Gastrocnemius medialis (tissue), 4 donors: Measurements from ENCODE around the gene NCBP1. TPM values are rescaled to one million over a fixed set of nuclear protein-coding genes. Genes with fewer than 3 reads are reported as not detected.

ENCODE experiments used
- ATAC-seq, 2 donors: fragments of 150-250 bp; one replicate each; pipeline ENCODE4 v1.9.1; 2016
- DNase-seq, 2 donors: peaks; one replicate each; pipeline ENCODE4 v3.0.0-alpha.2; 2019
- H3K27ac ChIP-seq, 4 donors: fragments of 200-600 bp; sonication (generic); 1 replicate in 1 of 4; 2 replicates in 3 of 4; pipeline ENCODE4 v1.5.1; 2016 to 2018; ENCODE audit warnings: mild to moderate bottlenecking in 2 of 4, moderate library complexity in 1 of 4
- H3K27me3 ChIP-seq, 3 donors: fragments of 200-600 bp; sonication (generic) in 2 of 3; 1 replicate in 1 of 3; 2 replicates in 2 of 3; pipeline versions ENCODE4 v1.5.1 to v1.6.0; 2016 to 2019; ENCODE audit warnings: mild to moderate bottlenecking in 1 of 3, moderate library complexity in 1 of 3
- H3K36me3 ChIP-seq, 2 donors: fragments of 200-600 bp; sonication (generic) in 1 of 2; one replicate each; pipeline ENCODE4 v1.5.1; 2017 to 2018
- H3K4me1 ChIP-seq, 2 donors: fragments of 200-600 bp; sonication (generic) in 1 of 2; one replicate each; pipeline ENCODE4 v1.5.1; 2016 to 2017; ENCODE audit warnings: mild to moderate bottlenecking in 2 of 2
- H3K4me3 ChIP-seq, 4 donors: fragments of 200-600 bp; sonication (generic) in 3 of 4; 1 replicate in 1 of 4; 2 replicates in 3 of 4; pipeline ENCODE4 v1.5.1; 2016 to 2019; ENCODE audit warnings: mild to moderate bottlenecking in 2 of 4
- H3K9me3 ChIP-seq, 3 donors: fragments of 200-600 bp; sonication (generic) in 2 of 3; 1 replicate in 1 of 3; 2 replicates in 2 of 3; pipeline ENCODE4 v1.5.1; 2016 to 2019
- CTCF ChIP-seq, 5 experiments: fragments of 450-650 bp in 3 of 5; fragments of 200-600 bp in 2 of 5; sonication (generic) in 2 of 5; IDR thresholded peaks in 4 of 5; conservative IDR thresholded peaks in 1 of 5; 1 replicate in 4 of 5; 2 replicates in 1 of 5; pipeline ENCODE4 v1.5.1; 2016 to 2019; ENCODE audit warnings: antibody characterized with exemption in 5 of 5, mild to moderate bottlenecking in 3 of 5, moderate library complexity in 3 of 5
- POLR2A ChIP-seq, 2 donors: fragments of 450-650 bp; IDR thresholded peaks; one replicate each; pipeline ENCODE4 v1.6.1; 2017; ENCODE audit warnings: antibody characterized with exemption in 2 of 2, mild to moderate bottlenecking in 2 of 2, moderate library complexity in 2 of 2
- in situ Hi-C, 4 donors: fragments of 200-750 bp; cut with MboI; loops; one replicate each; pipeline versions ENCODE4 v1.15.0 to v1.8.0; 2017; ENCODE audit warnings: low sequenced_read_pairs in 4 of 4
- intact Hi-C: fragments of 100-400 bp; cut with DNase I; formaldehyde crosslinking; loops from one replicate; pipeline ENCODE4 v1.15.1; 2023; ENCODE audit warnings: low total_unique reads
- total RNA-seq, 4 donors: library from RNA; depleted of rRNA; stranded (reverse); fragments of >200 nt; gene quantifications; one replicate each; pipeline versions ENCODE4 v1.1.0 to v1.2.3, GENCODE V29; 2016

NCBP1 gene
- total RNA-seq, 4 donors from 2014 or later: 8.2 to 17.2 (median 15.7) TPM

DNA sequence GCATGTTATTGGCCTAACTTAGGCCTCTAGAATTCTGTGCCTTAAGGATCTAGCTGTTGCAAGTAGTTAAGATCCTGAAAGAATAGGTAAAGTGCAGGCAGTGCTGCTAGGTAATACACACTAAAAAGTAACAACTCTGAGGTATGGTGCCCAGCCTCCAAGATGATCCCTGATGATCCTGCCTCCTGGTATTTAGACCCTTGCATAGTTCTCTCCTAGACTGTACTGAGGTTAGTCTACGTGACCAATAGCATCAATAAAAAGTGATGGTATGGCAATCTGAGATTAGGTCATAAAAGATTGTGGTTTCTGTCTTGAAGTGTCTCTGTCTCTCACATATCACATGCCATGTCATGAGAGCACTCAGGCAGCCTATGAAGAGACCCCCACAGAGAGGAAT, 9.7 kb upstream of the NCBP1 start:
- Histone ChIP-seq H3K36me3 (peaks cover 0 to 37% of the 10 kb centered on the region in 2 donors), H3K9me3 (no peaks in the 10 kb centered on the region), H3K27ac (no peak overlapping the region), H3K4me1 (peaks cover 24 to 25% of the 10 kb centered on the region in 2 donors), H3K4me3 (no peak overlapping the region), H3K27me3 (no peaks in the 10 kb centered on the region)
- TF ChIP-seq POLR2A (IDR thresholded peaks at IDR 0.05) (no peak), CTCF (IDR thresholded peaks at IDR 0.05 in 4 of 5, conservative IDR thresholded peaks at IDR 0.05 in 1 of 5) (no peak)
- in situ Hi-C loops (loop anchor here in 2 of 4 donors (5.0 to 25.0 kb wide), 2 partner anchors 207 to 762 kb away; partner anchors contain the start of gene ZNF782 (in 1 of the 2)), intact Hi-C loops (no loop called here)
- no peak for DNase-seq
- no peak for ATAC-seq

GRCh38 chr9:97625620-97626019, 8.0 kb upstream of the NCBP1 start:
- ATAC-seq: peak; percentile 60 to 86
- in situ Hi-C loops: no loop called here
- TF ChIP-seq POLR2A (IDR thresholded peaks at IDR 0.05) (no peak), CTCF (IDR thresholded peaks at IDR 0.05 in 4 of 5, conservative IDR thresholded peaks at IDR 0.05 in 1 of 5) (no peak)
- no peaks in the 10 kb centered on the region for H3K9me3 ChIP-seq
- intact Hi-C loops: no loop called here
- peak overlapping the region; percentile 57 to 64 (median 58) for H3K27ac ChIP-seq
- no peak overlapping the region for H3K4me3 ChIP-seq
- DNase-seq: no peak
- H3K4me1 ChIP-seq: peaks cover 26 to 28% of the 10 kb centered on the region in 2 donors
- H3K27me3 ChIP-seq: no peaks in the 10 kb centered on the region
- peaks cover 0 to 29% of the 10 kb centered on the region in 2 donors for H3K36me3 ChIP-seq

DNA sequence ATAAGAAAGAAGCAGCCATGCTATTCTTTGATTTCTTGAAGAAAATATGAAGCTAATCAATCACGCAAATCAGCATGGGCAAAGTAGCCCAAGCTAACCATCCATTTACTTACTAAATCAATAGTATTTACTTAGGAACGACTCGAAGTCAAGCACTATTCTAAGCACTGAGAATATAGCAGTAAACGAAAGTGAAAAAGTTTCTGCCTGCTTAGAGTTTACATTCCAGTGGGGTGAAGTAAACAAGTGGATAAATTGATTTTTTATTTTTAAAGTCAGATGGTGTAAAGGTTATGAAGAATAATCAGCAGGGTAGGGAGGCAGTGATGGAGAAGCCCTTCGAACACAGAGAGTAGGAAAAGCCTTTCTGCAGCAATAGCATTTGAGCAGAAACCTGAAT, 6.0 kb upstream of the NCBP1 start:
- no peaks in the 10 kb centered on the region for H3K9me3 ChIP-seq
- H3K4me3 ChIP-seq: no peak overlapping the region
- in situ Hi-C loops: no loop called here
- DNase-seq (no peak), ATAC-seq (no peak)
- TF ChIP-seq CTCF (IDR thresholded peaks at IDR 0.05 in 4 of 5, conservative IDR thresholded peaks at IDR 0.05 in 1 of 5) (no peak), POLR2A (IDR thresholded peaks at IDR 0.05) (no peak)
- peaks cover 0 to 24% of the 10 kb centered on the region in 2 donors for H3K36me3 ChIP-seq
- peaks cover 42 to 44% of the 10 kb centered on the region in 2 donors for H3K4me1 ChIP-seq
- intact Hi-C loops: no loop called here
- peak overlapping the region in 1 of 4 donors; percentile 6 for H3K27ac ChIP-seq
- H3K27me3 ChIP-seq: no peaks in the 10 kb centered on the region

GRCh38 chr9:97628668-97629067, 5.0 kb upstream of the NCBP1 start:
- intact Hi-C loops: no loop called here
- DNase-seq (no peak), ATAC-seq (no peak)
- Histone ChIP-seq H3K4me1 (peaks cover 42 to 44% of the 10 kb centered on the region in 2 donors), H3K4me3 (no peak overlapping the region), H3K36me3 (peaks cover 0 to 17% of the 10 kb centered on the region in 2 donors), H3K27me3 (no peaks in the 10 kb centered on the region), H3K27ac (peak overlapping the region in 2 of 4 donors; percentile 19 to 36), H3K9me3 (no peaks in the 10 kb centered on the region)
- TF ChIP-seq CTCF (IDR thresholded peaks at IDR 0.05 in 4 of 5, conservative IDR thresholded peaks at IDR 0.05 in 1 of 5) (no peak), POLR2A (IDR thresholded peaks at IDR 0.05) (no peak)
- in situ Hi-C loops: no loop called here

- Histone ChIP-seq H3K9me3 (no peaks in the 10 kb centered on the region), H3K36me3 (peaks cover 0 to 13% of the 10 kb centered on the region in 2 donors), H3K27me3 (no peaks in the 10 kb centered on the region), H3K27ac (peak overlapping the region in 2 of 4 donors; percentile 19 to 36), H3K4me3 (no peak overlapping the region), H3K4me1 (peaks cover 42 to 44% of the 10 kb centered on the region in 2 donors)
- TF ChIP-seq CTCF (IDR thresholded peaks at IDR 0.05 in 4 of 5, conservative IDR thresholded peaks at IDR 0.05 in 1 of 5) (no peak), POLR2A (IDR thresholded peaks at IDR 0.05) (no peak)
- intact Hi-C loops (no loop called here), in situ Hi-C loops (no loop called here)
- no peak for ATAC-seq
- no peak for DNase-seq
Observed at GRCh38 chr9:97629156-97629555, 4.5 kb upstream of the NCBP1 start.
